Gastroesophageal sphincter (tissue), 4 donors: ENCODE results near the gene CHKB. TPM values are rescaled to one million over a fixed set of nuclear protein-coding genes. Genes with fewer than 3 reads are reported as not detected.

Experiments
- ATAC-seq: fragments of 150-250 bp; one replicate; pipeline ENCODE4 v1.9.1; 2016; ENCODE audit warnings: mild to moderate bottlenecking, moderate library complexity
- H3K27ac ChIP-seq, 4 donors: fragments of 200-600 bp; sonication (generic) in 3 of 4; 1 replicate in 3 of 4; 2 replicates in 1 of 4; pipeline ENCODE4 v1.5.1; 2016 to 2019
- H3K27me3 ChIP-seq: fragments of 200-600 bp; sonication (generic); one replicate; pipeline ENCODE4 v1.5.1; 2019
- H3K36me3 ChIP-seq, 2 donors: fragments of 200-600 bp; sonication (generic); one replicate each; pipeline ENCODE4 v1.5.1; 2019; ENCODE audit warnings: control low read depth in 1 of 2
- H3K4me1 ChIP-seq, 3 donors: fragments of 200-600 bp; sonication (generic); 1 replicate in 2 of 3; 2 replicates in 1 of 3; pipeline ENCODE4 v1.5.1; 2016 to 2019; ENCODE audit warnings: control low read depth in 2 of 3
- H3K4me3 ChIP-seq, 2 donors: fragments of 200-600 bp; sonication (generic); one replicate each; pipeline ENCODE4 v1.5.1; 2019; ENCODE audit warnings: mild to moderate bottlenecking in 1 of 2, moderate library complexity in 1 of 2
- H3K9me3 ChIP-seq, 3 donors: fragments of 200-600 bp; sonication (generic); one replicate each; pipeline ENCODE4 v1.5.1; 2017 to 2019; ENCODE audit warnings: control low read depth in 2 of 3
- EP300 ChIP-seq: sonication (generic); formaldehyde crosslinking; IDR thresholded peaks from one replicate; pipeline ENCODE4 v1.6.1; 2017; ENCODE audit warnings: antibody characterized with exemption, mild to moderate bottlenecking
- POLR2A ChIP-seq, 2 donors: fragments of 450-650 bp; IDR thresholded peaks; one replicate each; pipeline ENCODE4 v1.6.1; 2017; ENCODE audit warnings: antibody characterized with exemption in 2 of 2, mild to moderate bottlenecking in 2 of 2, moderate library complexity in 1 of 2
- POLR2AphosphoS5 ChIP-seq: sonication (generic); formaldehyde crosslinking; IDR thresholded peaks from one replicate; pipeline ENCODE4 v1.6.1; 2017; ENCODE audit warnings: antibody characterized with exemption
- WGBS, 2 donors: methylation state at CpG; one replicate each; pipeline ENCODE4 v1.1.5; 2018; ENCODE audit warnings: low coverage in 1 of 2; 5-methylcytosine and 5-hydroxymethylcytosine counted together
- total RNA-seq, 4 donors: library from RNA; depleted of rRNA; stranded (reverse); fragments of >200 nt; gene quantifications; one replicate each; pipeline ENCODE4 v1.1.0, GENCODE V29; 2016
- TF ChIP-seq, protein P1 (sequence below), 4 experiments: fragments of 200-600 bp in 2 of 4; fragments of 450-650 bp in 2 of 4; sonication (generic) in 1 of 4; IDR thresholded peaks; one replicate each; pipeline ENCODE4 v1.5.1; 2017 to 2019; ENCODE audit warnings: antibody characterized with exemption in 4 of 4, mild to moderate bottlenecking in 2 of 4, moderate library complexity in 2 of 4

CHKB gene
- total RNA-seq, 4 donors from 2014 or later: 16.6 to 39.8 (median 33.1) TPM

- Histone ChIP-seq H3K4me1 (peaks cover 0 to 50% (median 29%) of the 10 kb centered on the region in 3 donors), H3K27ac (peak overlapping the region in 3 of 4 donors; percentile 97 to 100 (median 99)), H3K9me3 (no peaks in the 10 kb centered on the region), H3K27me3 (peaks cover 4% of the 10 kb centered on the region), H3K36me3 (peaks cover 0 to 8% of the 10 kb centered on the region in 2 donors), H3K4me3 (peak overlapping the region; percentile 51 to 96)
- WGBS, 2 donors: 73 to 90% methylated on average over 3 to 6 of the region's 22 CpGs
- TF ChIP-seq POLR2A (IDR thresholded peaks at IDR 0.05): no peak
- TF ChIP-seq POLR2AphosphoS5: no peak
- ATAC-seq: no peak
Observed at GRCh38 chr22:50581031-50581949, 1.4 kb downstream of the CHKB start.

- Histone ChIP-seq H3K27ac (no peak overlapping the region), H3K4me1 (peaks cover 0 to 50% (median 29%) of the 10 kb centered on the region in 3 donors), H3K27me3 (peaks cover 4% of the 10 kb centered on the region), H3K36me3 (peaks cover 0 to 15% of the 10 kb centered on the region in 2 donors), H3K4me3 (no peak overlapping the region), H3K9me3 (no peaks in the 10 kb centered on the region)
- TF ChIP-seq POLR2A (IDR thresholded peaks at IDR 0.05) (no peak), POLR2AphosphoS5 (no peak), EP300 (no peak)
- TF ChIP-seq, protein P1, sequence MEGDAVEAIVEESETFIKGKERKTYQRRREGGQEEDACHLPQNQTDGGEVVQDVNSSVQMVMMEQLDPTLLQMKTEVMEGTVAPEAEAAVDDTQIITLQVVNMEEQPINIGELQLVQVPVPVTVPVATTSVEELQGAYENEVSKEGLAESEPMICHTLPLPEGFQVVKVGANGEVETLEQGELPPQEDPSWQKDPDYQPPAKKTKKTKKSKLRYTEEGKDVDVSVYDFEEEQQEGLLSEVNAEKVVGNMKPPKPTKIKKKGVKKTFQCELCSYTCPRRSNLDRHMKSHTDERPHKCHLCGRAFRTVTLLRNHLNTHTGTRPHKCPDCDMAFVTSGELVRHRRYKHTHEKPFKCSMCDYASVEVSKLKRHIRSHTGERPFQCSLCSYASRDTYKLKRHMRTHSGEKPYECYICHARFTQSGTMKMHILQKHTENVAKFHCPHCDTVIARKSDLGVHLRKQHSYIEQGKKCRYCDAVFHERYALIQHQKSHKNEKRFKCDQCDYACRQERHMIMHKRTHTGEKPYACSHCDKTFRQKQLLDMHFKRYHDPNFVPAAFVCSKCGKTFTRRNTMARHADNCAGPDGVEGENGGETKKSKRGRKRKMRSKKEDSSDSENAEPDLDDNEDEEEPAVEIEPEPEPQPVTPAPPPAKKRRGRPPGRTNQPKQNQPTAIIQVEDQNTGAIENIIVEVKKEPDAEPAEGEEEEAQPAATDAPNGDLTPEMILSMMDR (IDR thresholded peaks at IDR 0.05): no peak
- 96 to 100% methylated on average over 1 to 3 of the region's 4 CpGs for WGBS, 2 donors
- no peak for ATAC-seq
Observed at GRCh38 chr22:50579752-50580151, 2.9 kb downstream of the CHKB start.

- peak overlapping the region in 1 of 2 donors; percentile 52 for H3K4me3 ChIP-seq
- 59 to 83% methylated on average over 1 to 2 of the region's 8 CpGs for WGBS, 2 donors
- H3K27me3 ChIP-seq: peaks cover 4% of the 10 kb centered on the region
- no peak for ATAC-seq
- H3K36me3 ChIP-seq: peaks cover 0 to 22% of the 10 kb centered on the region in 2 donors
- H3K9me3 ChIP-seq: no peaks in the 10 kb centered on the region
- H3K27ac ChIP-seq: peak overlapping the region in 3 of 4 donors; percentile 52 to 77 (median 70)
- peaks cover 0 to 49% (median 28%) of the 10 kb centered on the region in 3 donors for H3K4me1 ChIP-seq
- TF ChIP-seq, protein P1 (IDR thresholded peaks at IDR 0.05): no peak
- TF ChIP-seq POLR2AphosphoS5: no peak
- no peak for TF ChIP-seq EP300
- no peak for TF ChIP-seq POLR2A (IDR thresholded peaks at IDR 0.05)
Observed at GRCh38 chr22:50578776-50579310, 3.8 kb downstream of the CHKB start.

- H3K4me3 ChIP-seq: peak within 1 kb of the TSS in 1 of 2 donors; percentile 52
- TF ChIP-seq POLR2A (IDR thresholded peaks at IDR 0.05) (no peak), EP300 (no peak), POLR2AphosphoS5 (no peak)
- TF ChIP-seq, protein P1 (IDR thresholded peaks at IDR 0.05): no peak
- H3K27ac ChIP-seq: peak within 1 kb of the TSS in 3 of 4 donors; percentile 52 to 77 (median 70)
- peaks cover 0 to 42% (median 22%) of the 10 kb centered on the region in 3 donors for H3K4me1 ChIP-seq
- peaks cover 4% of the 10 kb centered on the region for H3K27me3 ChIP-seq
- WGBS, 2 donors: 26% methylated on average over 4 of the region's 63 CpGs; no CpG with 5 or more reads in 1 of the 2 donors
- no peaks in the 10 kb centered on the region for H3K9me3 ChIP-seq
- ATAC-seq: no peak
- peaks cover 0 to 28% of the 10 kb centered on the region in 2 donors for H3K36me3 ChIP-seq
Observed at GRCh38 chr22:50577987-50578775, 4.5 kb downstream of the CHKB start, which contains the start of gene CPT1B. CPT1B (minus strand) TSS chr22:50578427; CDS start chr22:50577915, 512 bp downstream.

DNA sequence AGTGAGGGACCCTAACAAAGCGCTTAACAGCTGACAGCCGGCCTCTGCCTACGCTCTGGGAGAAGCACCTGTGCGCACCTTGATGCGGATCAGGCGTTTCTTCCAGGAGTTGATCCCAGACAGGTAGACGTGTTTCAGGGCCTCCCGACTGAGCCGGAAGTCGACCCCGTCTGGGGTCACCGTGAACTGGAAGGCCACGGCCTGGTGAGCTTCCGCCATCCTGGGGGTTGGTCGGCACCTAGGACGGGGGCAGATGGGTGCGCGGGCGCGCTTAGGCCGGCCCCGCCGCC, 5.0 kb downstream of the CHKB start:
- Histone ChIP-seq H3K36me3 (peaks cover 0 to 34% of the 10 kb centered on the region in 2 donors), H3K4me3 (peak overlapping the region in 1 of 2 donors; percentile 52), H3K27me3 (peaks cover 4% of the 10 kb centered on the region), H3K4me1 (peaks cover 0 to 42% (median 22%) of the 10 kb centered on the region in 3 donors), H3K9me3 (no peaks in the 10 kb centered on the region), H3K27ac (peak overlapping the region in 2 of 4 donors; percentile 52 to 77)
- TF ChIP-seq POLR2A (IDR thresholded peaks at IDR 0.05) (no peak), EP300 (no peak), POLR2AphosphoS5 (no peak)
- TF ChIP-seq, protein P1 (IDR thresholded peaks at IDR 0.05): no peak
- ATAC-seq: no peak
- 36% methylated on average over 5 of the region's 23 CpGs; no CpG with 5 or more reads in 1 of the 2 donors for WGBS, 2 donors
